Keratinocyte (primary cell): ENCODE data around the gene SH2B3. TPM values are rescaled to one million over a fixed set of nuclear protein-coding genes. Genes with fewer than 3 reads are reported as not detected.
A peak's percentile ranks its signal among the peaks of the same experiment; 100 is the strongest.

Source experiments
- DNase-seq: peaks from one replicate; pipeline ENCODE4 v3.0.0-alpha.2; 2011; ENCODE audit warnings: low read depth, missing footprints, low spot score
- FAIRE-seq: peaks from 2 replicates; lab custom pipeline; 2011; peaks lifted over from hg19 to GRCh38; lab: Jason Lieb, UNC
- H2AFZ ChIP-seq: 2 replicates; pipeline ENCODE4 v1.6.0; 2012; ENCODE audit warnings: low read length, control low read depth, inconsistent platforms; ENCODE audit not compliant: control insufficient read depth
- H3K27ac ChIP-seq: 2 replicates; pipeline ENCODE4 v1.5.1; 2011; ENCODE audit warnings: low read length; ENCODE audit not compliant: control insufficient read depth, insufficient read depth
- H3K27me3 ChIP-seq: 3 replicates; pipeline ENCODE4 v1.6.0; 2011; ENCODE audit warnings: low read length; ENCODE audit not compliant: control insufficient read depth, insufficient read depth; ENCODE audit errors: extremely low read depth
- H3K36me3 ChIP-seq, 2 experiments: 2 replicates in 1 of 2; 3 replicates in 1 of 2; pipeline ENCODE4 v1.5.1; 2011; ENCODE audit warnings: low read length in 2 of 2, mild to moderate bottlenecking in 1 of 2; ENCODE audit not compliant: control insufficient read depth in 2 of 2, insufficient read depth in 2 of 2; ENCODE audit errors: extremely low read depth in 1 of 2
- H3K4me1 ChIP-seq: 3 replicates; pipeline ENCODE4 v1.5.1; 2011; ENCODE audit warnings: low read length; ENCODE audit not compliant: control insufficient read depth, insufficient read depth; ENCODE audit errors: extremely low read depth
- H3K4me2 ChIP-seq: 3 replicates; pipeline ENCODE4 v1.6.0; 2011; ENCODE audit warnings: low read depth, low read length; ENCODE audit not compliant: control insufficient read depth, insufficient read depth; ENCODE audit errors: extremely low read depth
- H3K4me3 ChIP-seq, 3 experiments: fragments of 200-600 bp in 1 of 3; sonication (generic) in 1 of 3; 2 replicates in 2 of 3; 3 replicates in 1 of 3; pipeline ENCODE4 v1.5.1; 2011 to 2016; ENCODE audit warnings: low read length in 3 of 3, mild to moderate bottlenecking in 3 of 3, control low read depth in 2 of 3, inconsistent platforms in 1 of 3, low read depth in 1 of 3, mixed read lengths in 1 of 3, mixed run types in 1 of 3, moderate library complexity in 1 of 3; ENCODE audit not compliant: control insufficient read depth in 2 of 3, insufficient read depth in 2 of 3; ENCODE audit errors: extremely low read depth in 1 of 3
- H3K79me2 ChIP-seq: 2 replicates; pipeline ENCODE4 v1.6.0; 2012; ENCODE audit warnings: low read length; ENCODE audit not compliant: control insufficient read depth, insufficient read depth
- H3K9ac ChIP-seq: 3 replicates; pipeline ENCODE4 v1.6.0; 2011; ENCODE audit warnings: low read length; ENCODE audit not compliant: control insufficient read depth, insufficient read depth; ENCODE audit errors: extremely low read depth
- H3K9me1 ChIP-seq: 3 replicates; pipeline ENCODE4 v1.6.0; 2011; ENCODE audit warnings: low read length; ENCODE audit not compliant: control insufficient read depth, insufficient read depth; ENCODE audit errors: extremely low read depth
- H3K9me3 ChIP-seq: 2 replicates; pipeline ENCODE4 v1.5.1; 2012; ENCODE audit warnings: low read depth, low read length; ENCODE audit not compliant: control insufficient read depth
- H4K20me1 ChIP-seq: 3 replicates; pipeline ENCODE4 v1.6.0; 2011; ENCODE audit warnings: low read length; ENCODE audit not compliant: control insufficient read depth, insufficient read depth; ENCODE audit errors: extremely low read depth
- CTCF ChIP-seq, 3 experiments: IDR thresholded peaks in 1 of 3; conservative IDR thresholded peaks in 1 of 3; optimal IDR thresholded peaks in 1 of 3; 2 replicates in 2 of 3; 3 replicates in 1 of 3; pipeline versions ENCODE3 to v1.5.1; 2011; ENCODE audit warnings: low read length in 3 of 3, mild to moderate bottlenecking in 3 of 3, moderate library complexity in 2 of 3, control low read depth in 1 of 3, inconsistent platforms in 1 of 3; ENCODE audit not compliant: insufficient read depth in 2 of 3; ENCODE audit errors: extremely low read depth in 1 of 3
- EZH2 ChIP-seq: IDR thresholded peaks from one replicate; pipeline ENCODE4 v1.6.1; 2012; ENCODE audit warnings: inconsistent platforms, mild to moderate bottlenecking, low read length, moderate library complexity
- dilution Hi-C: fragments of 300-500 bp; cut with MboI; formaldehyde crosslinking; loops from one replicate; pipeline ENCODE4 v1.7.0; 2020; ENCODE audit warnings: low sequenced_read_pairs; ENCODE audit not compliant: extremely low pct_ligation_motif_present
- polyA plus RNA-seq, 5 experiments: library from polyadenylated mRNA; depleted of rRNA in 3 of 5; stranded (reverse) in 3 of 5; stranded (forward) in 1 of 5; unstranded in 1 of 5; fragments of >200 nt; gene quantifications; 1 replicate in 1 of 5; 2 replicates in 3 of 5; 3 replicates in 1 of 5; pipeline versions ENCODE4 v1.2.1 to v1.2.3, GENCODE V29; 2011 to 2012; ENCODE audit warnings: missing spikeins in 2 of 5, low read depth in 1 of 5, low replicate concordance in 1 of 5

The SH2B3 gene
- polyA plus RNA-seq, 1 donor (not counting 4 experiments of a cell fraction or from before 2014, with no cell fraction given): 7.7 TPM

GRCh38 chr12:111404362-111405148 lies 1.2 kb upstream of the SH2B3 start:
- Histone ChIP-seq H3K27ac (no peak overlapping the region), H3K4me2 (peak overlapping the region; percentile 40), H4K20me1 (peaks cover 5% of the 10 kb centered on the region), H3K4me3 (no peak overlapping the region), H3K4me1 (peaks cover 31% of the 10 kb centered on the region), H3K9me3 (no peaks in the 10 kb centered on the region), H3K9ac (no peak overlapping the region), H2AFZ (no peak overlapping the region), H3K27me3 (no peaks in the 10 kb centered on the region), H3K79me2 (peaks cover 33% of the 10 kb centered on the region), H3K9me1 (no peaks in the 10 kb centered on the region), H3K36me3 (peaks cover 0 to 5% of the 10 kb centered on the region in 2 experiments)
- no peak for TF ChIP-seq CTCF (optimal IDR thresholded peaks at IDR 0.05 in 1 of 3, IDR thresholded peaks at IDR 0.05 in 1 of 3, conservative IDR thresholded peaks at IDR 0.05 in 1 of 3; ENCODE audit: extremely low read depth in 1 of 3, insufficient read depth in 2 of 3, low read length in 3 of 3)
- no peak for TF ChIP-seq EZH2
- DNase-seq (no peak), FAIRE-seq (no peak)
- dilution Hi-C loops: no loop called here

- Histone ChIP-seq H3K27me3 (no peaks in the 10 kb centered on the region), H4K20me1 (peaks cover 5% of the 10 kb centered on the region), H2AFZ (peak overlapping the region; percentile 11), H3K9me1 (no peaks in the 10 kb centered on the region), H3K4me1 (peaks cover 38% of the 10 kb centered on the region), H3K4me2 (peak overlapping the region; percentile 40), H3K9me3 (no peaks in the 10 kb centered on the region), H3K27ac (no peak overlapping the region), H3K79me2 (peaks cover 41% of the 10 kb centered on the region), H3K9ac (peak overlapping the region; percentile 3), H3K36me3 (peaks cover 0 to 8% of the 10 kb centered on the region in 2 experiments), H3K4me3 (peak overlapping the region; percentile 50 to 88 (median 50))
- dilution Hi-C loops: no loop called here
- DNase-seq: peak; percentile 79
- no peak for FAIRE-seq
- TF ChIP-seq CTCF (optimal IDR thresholded peaks at IDR 0.05 in 1 of 3, IDR thresholded peaks at IDR 0.05 in 1 of 3, conservative IDR thresholded peaks at IDR 0.05 in 1 of 3; ENCODE audit: extremely low read depth in 1 of 3, insufficient read depth in 2 of 3, low read length in 3 of 3) (peak; percentile 17 to 49 (median 35)), EZH2 (no peak)
Measured at GRCh38 chr12:111405149-111405858, 419 bp upstream of the SH2B3 start.
